ENCODE results near the gene NPR2. TPM values are rescaled to one million over a fixed set of nuclear protein-coding genes. Genes with fewer than 3 reads are reported as not detected.

Gene NPR2
- polyA plus RNA-seq, 3 donors = 0.48 TPM; not detected in 2

DNA sequence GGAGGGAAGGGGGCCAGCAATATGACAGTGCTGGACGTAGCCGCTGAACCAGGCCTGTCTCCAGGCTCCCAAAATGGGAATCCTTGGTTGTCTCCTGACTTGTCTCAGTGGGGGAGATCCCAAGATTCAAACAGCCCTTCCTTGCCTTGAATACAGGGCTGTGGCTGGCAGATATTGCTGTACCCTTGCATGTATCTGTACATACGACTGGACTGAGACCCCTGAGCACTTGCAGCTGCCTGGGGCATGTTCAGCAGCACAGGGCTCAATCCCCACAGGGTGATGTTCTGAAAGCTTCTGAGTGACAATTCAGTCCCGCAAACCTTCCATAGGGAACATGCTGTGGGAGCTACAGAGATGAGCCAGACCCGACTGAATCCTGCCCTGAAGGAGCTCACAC is 65.5 kb downstream of the NPR2 start:
- Histone ChIP-seq H2AFZ (ENCODE audit: insufficient read depth, low read depth, low read length, poor library complexity, severe bottlenecking) (no peak overlapping the region), H3K36me3 (replicated peaks in 1 of 2; ENCODE audit: control insufficient read depth in 1 of 2, insufficient read depth in 2 of 2, low read length in 2 of 2) (no peaks in the 10 kb centered on the region), H3K4me2 (replicated peaks; ENCODE audit: extremely low read depth, low read length, poor library complexity, severe bottlenecking) (no peak overlapping the region), H3K9ac (ENCODE audit: insufficient read depth, low read length, poor library complexity, severe bottlenecking) (no peak overlapping the region), H3K9me3 (replicated peaks in 1 of 2; ENCODE audit: control insufficient read depth in 1 of 2, insufficient read depth in 1 of 2, low read length in 2 of 2) (no peaks in the 10 kb centered on the region), H3K79me2 (ENCODE audit: insufficient read depth, low read length) (no peaks in the 10 kb centered on the region), H3K27me3 (ENCODE audit: control insufficient read depth in 2 of 2, insufficient read depth in 2 of 2, low read length in 2 of 2) (peaks cover 13 to 61% of the 10 kb centered on the region in 2 donors), H4K20me1 (ENCODE audit: insufficient read depth, low read length) (no peaks in the 10 kb centered on the region), H3K4me3 (replicated peaks in 1 of 3; ENCODE audit: low read depth in 2 of 3, low read length in 3 of 3) (no peak overlapping the region), H3K27ac (ENCODE audit: low read depth in 1 of 2, low read length in 2 of 2) (no peak overlapping the region), H3K4me1 (ENCODE audit: control insufficient read depth in 1 of 2, insufficient read depth in 2 of 2, low read length in 2 of 2) (peaks cover 4 to 19% of the 10 kb centered on the region in 2 donors)
- H3K4me1 Mint-ChIP-seq = peaks cover 22% of the 10 kb centered on the region
- TF ChIP-seq CTCF (IDR thresholded peaks at IDR 0.05) = no peak
- 90% methylated on average over 4 of the region's 5 CpGs for WGBS (ENCODE audit: insufficient coverage)
- DNase-seq = peak in 1 of 3 donors; percentile 1
- peaks cover 0 to 4% (median 0%) of the 10 kb centered on the region in 7 donors for H3K9me3 Mint-ChIP-seq
- peaks cover 0 to 6% of the 10 kb centered on the region in 2 donors for H3K36me3 Mint-ChIP-seq
- H3K27ac Mint-ChIP-seq = peak overlapping the region in 1 of 7 donors; percentile 9
- intact Hi-C loops (cut with micrococcal nuclease) = loop anchor here in 1 of 2 donors (10.0 kb wide), 1 partner anchor 58 kb away; no protein-coding TSS in a partner anchor
- H3K4me3 Mint-ChIP-seq = peak overlapping the region in 1 of 2 donors; percentile 61
- peaks cover 52 to 71% (median 59%) of the 10 kb centered on the region in 3 donors for H3K27me3 Mint-ChIP-seq (ENCODE audit: low read depth in 3 of 3)

DNA sequence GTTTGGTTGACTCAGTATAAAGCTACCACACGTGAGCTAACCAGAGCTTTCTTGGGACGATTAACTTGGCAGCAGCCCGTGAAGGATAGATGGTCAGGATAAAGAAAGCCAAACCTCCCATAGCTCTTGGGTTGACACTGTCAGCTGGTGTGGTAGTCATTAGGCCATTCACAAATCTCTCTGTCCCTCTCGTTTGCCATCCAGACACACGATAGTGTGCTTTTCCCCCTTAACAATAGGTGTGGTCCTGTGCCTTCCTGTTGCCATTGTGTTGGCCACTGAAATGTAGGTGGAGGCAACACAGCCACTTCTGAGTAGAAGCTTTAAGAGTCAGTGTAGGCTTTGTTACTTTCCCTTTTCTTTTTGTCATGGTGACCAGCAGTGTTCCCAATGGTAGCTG is 67.1 kb downstream of the NPR2 start:
- H3K79me2 ChIP-seq (ENCODE audit: insufficient read depth, low read length) = no peaks in the 10 kb centered on the region
- H3K9ac ChIP-seq (ENCODE audit: insufficient read depth, low read length, poor library complexity, severe bottlenecking) = no peak overlapping the region
- H3K9me3 ChIP-seq (replicated peaks in 1 of 2; ENCODE audit: control insufficient read depth in 1 of 2, insufficient read depth in 1 of 2, low read length in 2 of 2) = no peaks in the 10 kb centered on the region
- H3K27me3 ChIP-seq (ENCODE audit: control insufficient read depth in 2 of 2, insufficient read depth in 2 of 2, low read length in 2 of 2) = peaks cover 11 to 57% of the 10 kb centered on the region in 2 donors
- intact Hi-C loops (cut with micrococcal nuclease) = loop anchor here in 1 of 2 donors (10.0 kb wide), 1 partner anchor 56 kb away; no protein-coding TSS in a partner anchor
- Mint-ChIP-seq H3K9me3 (peaks cover 0 to 4% (median 0%) of the 10 kb centered on the region in 7 donors), H3K27me3 (ENCODE audit: low read depth in 3 of 3) (peaks cover 47 to 70% (median 49%) of the 10 kb centered on the region in 3 donors), H3K27ac (peak overlapping the region in 2 of 7 donors; percentile 33 to 60), H3K36me3 (peaks cover 0 to 2% of the 10 kb centered on the region in 2 donors), H3K4me3 (peak overlapping the region in 1 of 2 donors; percentile 62), H3K4me1 (peaks cover 22% of the 10 kb centered on the region)
- no peaks in the 10 kb centered on the region for H3K36me3 ChIP-seq (replicated peaks in 1 of 2; ENCODE audit: control insufficient read depth in 1 of 2, insufficient read depth in 2 of 2, low read length in 2 of 2)
- H3K4me3 ChIP-seq (replicated peaks in 1 of 3; ENCODE audit: low read depth in 2 of 3, low read length in 3 of 3) = no peak overlapping the region
- H2AFZ ChIP-seq (ENCODE audit: insufficient read depth, low read depth, low read length, poor library complexity, severe bottlenecking) = no peak overlapping the region
- no peaks in the 10 kb centered on the region for H4K20me1 ChIP-seq (ENCODE audit: insufficient read depth, low read length)
- peak in 1 of 3 donors; percentile 2 for DNase-seq
- H3K4me1 ChIP-seq (ENCODE audit: control insufficient read depth in 1 of 2, insufficient read depth in 2 of 2, low read length in 2 of 2) = peaks cover 4 to 19% of the 10 kb centered on the region in 2 donors
- WGBS (ENCODE audit: insufficient coverage) = no CpG with 5 or more reads among the region's 5 CpGs
- no peak for TF ChIP-seq CTCF (IDR thresholded peaks at IDR 0.05)
- no peak overlapping the region for H3K4me2 ChIP-seq (replicated peaks; ENCODE audit: extremely low read depth, low read length, poor library complexity, severe bottlenecking)
- no peak overlapping the region for H3K27ac ChIP-seq (ENCODE audit: low read depth in 1 of 2, low read length in 2 of 2)

Small RNA genes within 50 kb of the gene (small RNA-seq; reads per million reads assigned to genes)
- gene HINT2 (ENCODE audit: insufficient read length, low read depth) = not detected

Other genes starting within 250 kb of the NPR2 start
- gene TESK1, start 186.3 kb upstream of the NPR2 start, polyA plus RNA-seq = 10 to 100 TPM in 1 of 3 donors, 1 to 10 TPM in 2; 2.9 to 38.3 (median 2.9) TPM
- gene CD72, start 173.2 kb upstream of the NPR2 start, polyA plus RNA-seq = 1 to 10 TPM; 1.6 to 6.8 (median 1.8) TPM
- gene SIT1, start 140.7 kb upstream of the NPR2 start, polyA plus RNA-seq = under 1 TPM in 2 of 3 donors, not detected in 1; 0.27 to 0.36 TPM
- gene RMRP, start 133.6 kb upstream of the NPR2 start, polyA plus RNA-seq = 10 to 100 TPM in 1 of 3 donors, not detected in 2; 13.3 TPM
- gene CCDC107, start 133.3 kb upstream of the NPR2 start, polyA plus RNA-seq = 10 to 100 TPM; 17.2 to 32.6 (median 23.2) TPM
- gene ARHGEF39, start 126.4 kb upstream of the NPR2 start, polyA plus RNA-seq = under 1 TPM; 0.13 to 0.53 (median 0.42) TPM
- gene CA9, start 117.7 kb upstream of the NPR2 start, polyA plus RNA-seq = not detected
- 1 to 10 TPM in 1 of 3 donors, not detected in 2; 7.7 TPM for gene TPM2, start 101.7 kb upstream of the NPR2 start, polyA plus RNA-seq
- 100 to 1,000 TPM in 1 of 3 donors, 10 to 100 TPM in 2; 46.6 to 251 (median 93.0) TPM for gene TLN1, start 59.4 kb upstream of the NPR2 start, polyA plus RNA-seq
- 10 to 100 TPM; 17.4 to 38.7 (median 32.2) TPM for gene CREB3, start 58.9 kb upstream of the NPR2 start, polyA plus RNA-seq
- 100 to 1,000 TPM in 1 of 3 donors, 10 to 100 TPM in 2; 18.1 to 130 (median 26.4) TPM for gene GBA2, start 42.4 kb upstream of the NPR2 start, polyA plus RNA-seq
- 1 to 10 TPM; 2.3 to 9.0 (median 3.3) TPM for gene RGP1, start 42.3 kb upstream of the NPR2 start, polyA plus RNA-seq
- not detected for gene MSMP, start 37.3 kb upstream of the NPR2 start, polyA plus RNA-seq
- gene SPAG8, start 20.7 kb downstream of the NPR2 start, polyA plus RNA-seq = 1 to 10 TPM in 1 of 3 donors, under 1 TPM in 2; 0.52 to 2.9 (median 0.68) TPM
- 10 to 100 TPM; 19.9 to 64.5 (median 59.1) TPM for gene HINT2, start 23.5 kb downstream of the NPR2 start, polyA plus RNA-seq
- gene FAM221B, start 37.1 kb downstream of the NPR2 start, polyA plus RNA-seq = under 1 TPM in 2 of 3 donors, not detected in 1; 0.05 to 0.63 TPM
- gene TMEM8B, start 37.6 kb downstream of the NPR2 start, polyA plus RNA-seq = 10 to 100 TPM in 1 of 3 donors, 1 to 10 TPM in 2; 2.6 to 11.6 (median 3.8) TPM
- not detected for gene OR13J1, start 78.8 kb downstream of the NPR2 start, polyA plus RNA-seq
- not detected for gene HRCT1, start 114.6 kb downstream of the NPR2 start, polyA plus RNA-seq
- gene SPAAR, start 117.9 kb downstream of the NPR2 start, polyA plus RNA-seq = not detected
- not detected for gene OR2S2, start 166.6 kb downstream of the NPR2 start, polyA plus RNA-seq
- 1 to 10 TPM; 5.0 to 5.2 (median 5.1) TPM for gene RECK, start 245.3 kb downstream of the NPR2 start, polyA plus RNA-seq

Data from CD14-positive monocyte (primary cell).